Adrenal gland (tissue), 5 donors: Measurements from ENCODE around the gene ZFR2.

Experiments used
- POLR2A ChIP-seq, 2 donors: fragments of 450-650 bp; IDR thresholded peaks; one replicate each; pipeline ENCODE4 v1.6.1; 2017; ENCODE audit warnings: antibody characterized with exemption in 2 of 2, mild to moderate bottlenecking in 2 of 2, moderate library complexity in 1 of 2
- TF ChIP-seq, protein P1 (sequence below), 6 experiments: fragments of 450-650 bp in 4 of 6; fragments of 200-600 bp in 2 of 6; sonication (generic) in 1 of 6; IDR thresholded peaks; 1 replicate in 5 of 6; 2 replicates in 1 of 6; pipeline versions ENCODE4 v1.5.1 to v1.8.0; 2016 to 2021; ENCODE audit warnings: antibody characterized with exemption in 6 of 6, mild to moderate bottlenecking in 2 of 6, moderate library complexity in 1 of 6
- donor health status: DM: no; HTN: no; CAD: no.

GRCh38 chr19:3790209-3790734, 78.6 kb downstream of the ZFR2 start:
- TF ChIP-seq, protein P1, sequence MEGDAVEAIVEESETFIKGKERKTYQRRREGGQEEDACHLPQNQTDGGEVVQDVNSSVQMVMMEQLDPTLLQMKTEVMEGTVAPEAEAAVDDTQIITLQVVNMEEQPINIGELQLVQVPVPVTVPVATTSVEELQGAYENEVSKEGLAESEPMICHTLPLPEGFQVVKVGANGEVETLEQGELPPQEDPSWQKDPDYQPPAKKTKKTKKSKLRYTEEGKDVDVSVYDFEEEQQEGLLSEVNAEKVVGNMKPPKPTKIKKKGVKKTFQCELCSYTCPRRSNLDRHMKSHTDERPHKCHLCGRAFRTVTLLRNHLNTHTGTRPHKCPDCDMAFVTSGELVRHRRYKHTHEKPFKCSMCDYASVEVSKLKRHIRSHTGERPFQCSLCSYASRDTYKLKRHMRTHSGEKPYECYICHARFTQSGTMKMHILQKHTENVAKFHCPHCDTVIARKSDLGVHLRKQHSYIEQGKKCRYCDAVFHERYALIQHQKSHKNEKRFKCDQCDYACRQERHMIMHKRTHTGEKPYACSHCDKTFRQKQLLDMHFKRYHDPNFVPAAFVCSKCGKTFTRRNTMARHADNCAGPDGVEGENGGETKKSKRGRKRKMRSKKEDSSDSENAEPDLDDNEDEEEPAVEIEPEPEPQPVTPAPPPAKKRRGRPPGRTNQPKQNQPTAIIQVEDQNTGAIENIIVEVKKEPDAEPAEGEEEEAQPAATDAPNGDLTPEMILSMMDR (IDR thresholded peaks at IDR 0.05) = no peak
- no peak for TF ChIP-seq POLR2A (IDR thresholded peaks at IDR 0.05)
